SK-N-SH treated with all-trans-retinoic acid at 6 μM for 48 hours (cell line): ENCODE measurements around the gene SLAMF1.

Experiments
- ATAC-seq: fragments of 200-7000 bp; cut with Tn5 transposase; 3 replicates; pipeline ENCODE4 v1.9.1; 2020; ENCODE audit warnings: mild to moderate bottlenecking, moderate library complexity
- ARNTL ChIP-seq: fragments of 450-650 bp; formaldehyde crosslinking; IDR thresholded peaks from 2 replicates; pipeline ENCODE4 v1.5.0; 2020; ENCODE audit warnings: low read depth, mild to moderate bottlenecking, moderate library complexity, borderline replicate concordance
- BACH2 ChIP-seq: fragments of 250-450 bp; sonication (Bioruptor Pico); IDR thresholded peaks from 2 replicates; pipeline ENCODE4 v1.9.0; 2021; ENCODE audit warnings: mild to moderate bottlenecking, borderline replicate concordance
- ESRRG ChIP-seq: fragments of 250-450 bp; sonication (Bioruptor Pico); IDR thresholded peaks from 2 replicates; pipeline ENCODE4 v1.6.1; 2021; ENCODE audit warnings: mild to moderate bottlenecking
- GLIS3 ChIP-seq: fragments of 250-450 bp; sonication (Bioruptor Pico); IDR thresholded peaks from 2 replicates; pipeline ENCODE4 v1.5.0; 2020; ENCODE audit warnings: mild to moderate bottlenecking, moderate library complexity
- ISL1 ChIP-seq: fragments of 250-450 bp; sonication (Bioruptor Pico); IDR thresholded peaks from 2 replicates; pipeline ENCODE4 v2.1.2; 2022; ENCODE audit warnings: mild to moderate bottlenecking, moderate library complexity
- OSR1 ChIP-seq: fragments of 250-450 bp; sonication (Bioruptor Pico); IDR thresholded peaks from 2 replicates; pipeline ENCODE4 v1.8.0; 2022; ENCODE audit warnings: moderate library complexity, mild to moderate bottlenecking, inconsistent platforms
- SNAI2 ChIP-seq: fragments of 250-450 bp; sonication (Bioruptor Pico); IDR thresholded peaks from 2 replicates; pipeline ENCODE4 v1.5.0; 2020; ENCODE audit warnings: mild to moderate bottlenecking, moderate library complexity
- TCF4 ChIP-seq: fragments of 250-450 bp; sonication (Bioruptor Pico); IDR thresholded peaks from 2 replicates; pipeline ENCODE4 v1.8.0; 2021; ENCODE audit warnings: mild to moderate bottlenecking, moderate library complexity, borderline replicate concordance
- ZC3H10 ChIP-seq: fragments of 250-450 bp; sonication (Bioruptor Pico); IDR thresholded peaks from 2 replicates; pipeline ENCODE4 v1.5.1; 2021; ENCODE audit warnings: mild to moderate bottlenecking, moderate library complexity
- ZFP3 ChIP-seq: fragments of 250-450 bp; sonication (Bioruptor Pico); IDR thresholded peaks from 2 replicates; pipeline ENCODE4 v1.5.0; 2020; ENCODE audit warnings: mild to moderate bottlenecking, moderate library complexity
- ZNF565 ChIP-seq: fragments of 450-650 bp; formaldehyde crosslinking; conservative IDR thresholded peaks from 2 replicates; pipeline ENCODE4 v1.5.0; 2020; ENCODE audit warnings: low read depth, mild to moderate bottlenecking, moderate library complexity
- ZNF8 ChIP-seq: fragments of 450-650 bp; formaldehyde crosslinking; IDR thresholded peaks from 2 replicates; pipeline ENCODE4 v1.5.0; 2020; ENCODE audit warnings: mild to moderate bottlenecking, moderate library complexity
- TF ChIP-seq, protein P1 (sequence below): fragments of 250-450 bp; sonication (Bioruptor Pico); IDR thresholded peaks from 2 replicates; pipeline ENCODE4 v1.5.0; 2020; ENCODE audit warnings: mild to moderate bottlenecking, moderate library complexity
- TF ChIP-seq, protein P2 (sequence below): fragments of 250-450 bp; sonication (Bioruptor Pico); IDR thresholded peaks from 2 replicates; pipeline ENCODE4 v1.5.1; 2021; ENCODE audit warnings: mild to moderate bottlenecking, moderate library complexity
- TF ChIP-seq, protein P3 (sequence below): fragments of 250-450 bp; sonication (Bioruptor Pico); IDR thresholded peaks from 2 replicates; pipeline ENCODE4 v1.5.1; 2020; ENCODE audit warnings: low read depth, mild to moderate bottlenecking, moderate library complexity
- TF ChIP-seq, protein P4 (sequence below): fragments of 250-450 bp; sonication (Bioruptor Pico); IDR thresholded peaks from 2 replicates; pipeline ENCODE4 v1.8.0; 2020; ENCODE audit warnings: mild to moderate bottlenecking, moderate library complexity, borderline replicate concordance
- TF ChIP-seq, protein P5 (sequence below): fragments of 250-450 bp; sonication (Bioruptor Pico); IDR thresholded peaks from 2 replicates; pipeline ENCODE4 v1.8.0; 2021; ENCODE audit warnings: low read depth, mild to moderate bottlenecking, moderate library complexity, borderline replicate concordance

The SLAMF1 gene

DNA sequence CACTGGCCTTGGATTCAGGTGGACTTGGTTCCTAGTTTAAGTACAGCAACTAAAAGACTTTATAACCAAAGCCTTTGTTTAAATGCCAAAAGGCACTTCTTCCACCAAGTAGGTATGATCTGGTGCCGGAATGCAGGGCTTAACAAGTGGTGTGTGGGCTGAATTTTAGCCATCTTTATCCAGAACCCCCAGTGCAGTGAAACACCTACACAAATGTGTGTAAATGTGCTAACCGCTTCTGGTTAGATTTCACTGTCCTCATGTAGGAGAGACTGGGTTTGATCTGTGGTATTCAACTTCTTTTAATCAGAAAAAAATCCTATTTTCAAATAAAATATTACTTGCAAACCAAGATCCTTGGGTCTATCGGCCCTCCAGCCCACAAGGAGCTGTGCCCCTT is 10.3 kb downstream of the SLAMF1 start (continued):
- TF ChIP-seq, protein P1, sequence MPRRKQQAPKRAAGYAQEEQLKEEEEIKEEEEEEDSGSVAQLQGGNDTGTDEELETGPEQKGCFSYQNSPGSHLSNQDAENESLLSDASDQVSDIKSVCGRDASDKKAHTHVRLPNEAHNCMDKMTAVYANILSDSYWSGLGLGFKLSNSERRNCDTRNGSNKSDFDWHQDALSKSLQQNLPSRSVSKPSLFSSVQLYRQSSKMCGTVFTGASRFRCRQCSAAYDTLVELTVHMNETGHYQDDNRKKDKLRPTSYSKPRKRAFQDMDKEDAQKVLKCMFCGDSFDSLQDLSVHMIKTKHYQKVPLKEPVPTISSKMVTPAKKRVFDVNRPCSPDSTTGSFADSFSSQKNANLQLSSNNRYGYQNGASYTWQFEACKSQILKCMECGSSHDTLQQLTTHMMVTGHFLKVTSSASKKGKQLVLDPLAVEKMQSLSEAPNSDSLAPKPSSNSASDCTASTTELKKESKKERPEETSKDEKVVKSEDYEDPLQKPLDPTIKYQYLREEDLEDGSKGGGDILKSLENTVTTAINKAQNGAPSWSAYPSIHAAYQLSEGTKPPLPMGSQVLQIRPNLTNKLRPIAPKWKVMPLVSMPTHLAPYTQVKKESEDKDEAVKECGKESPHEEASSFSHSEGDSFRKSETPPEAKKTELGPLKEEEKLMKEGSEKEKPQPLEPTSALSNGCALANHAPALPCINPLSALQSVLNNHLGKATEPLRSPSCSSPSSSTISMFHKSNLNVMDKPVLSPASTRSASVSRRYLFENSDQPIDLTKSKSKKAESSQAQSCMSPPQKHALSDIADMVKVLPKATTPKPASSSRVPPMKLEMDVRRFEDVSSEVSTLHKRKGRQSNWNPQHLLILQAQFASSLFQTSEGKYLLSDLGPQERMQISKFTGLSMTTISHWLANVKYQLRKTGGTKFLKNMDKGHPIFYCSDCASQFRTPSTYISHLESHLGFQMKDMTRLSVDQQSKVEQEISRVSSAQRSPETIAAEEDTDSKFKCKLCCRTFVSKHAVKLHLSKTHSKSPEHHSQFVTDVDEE (CRISPR knock-in tag): no peak
- TF ChIP-seq OSR1 (CRISPR knock-in tag): no peak
- TF ChIP-seq, protein P2, sequence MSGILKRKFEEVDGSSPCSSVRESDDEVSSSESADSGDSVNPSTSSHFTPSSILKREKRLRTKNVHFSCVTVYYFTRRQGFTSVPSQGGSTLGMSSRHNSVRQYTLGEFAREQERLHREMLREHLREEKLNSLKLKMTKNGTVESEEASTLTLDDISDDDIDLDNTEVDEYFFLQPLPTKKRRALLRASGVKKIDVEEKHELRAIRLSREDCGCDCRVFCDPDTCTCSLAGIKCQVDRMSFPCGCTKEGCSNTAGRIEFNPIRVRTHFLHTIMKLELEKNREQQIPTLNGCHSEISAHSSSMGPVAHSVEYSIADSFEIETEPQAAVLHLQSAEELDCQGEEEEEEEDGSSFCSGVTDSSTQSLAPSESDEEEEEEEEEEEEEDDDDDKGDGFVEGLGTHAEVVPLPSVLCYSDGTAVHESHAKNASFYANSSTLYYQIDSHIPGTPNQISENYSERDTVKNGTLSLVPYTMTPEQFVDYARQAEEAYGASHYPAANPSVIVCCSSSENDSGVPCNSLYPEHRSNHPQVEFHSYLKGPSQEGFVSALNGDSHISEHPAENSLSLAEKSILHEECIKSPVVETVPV (CRISPR knock-in tag): no peak
- no peak for TF ChIP-seq ESRRG
- no peak for TF ChIP-seq ZNF8 (CRISPR knock-in tag)
- no peak for TF ChIP-seq ZFP3 (CRISPR knock-in tag)
- no peak for TF ChIP-seq TCF4 (CRISPR knock-in tag)

DNA sequence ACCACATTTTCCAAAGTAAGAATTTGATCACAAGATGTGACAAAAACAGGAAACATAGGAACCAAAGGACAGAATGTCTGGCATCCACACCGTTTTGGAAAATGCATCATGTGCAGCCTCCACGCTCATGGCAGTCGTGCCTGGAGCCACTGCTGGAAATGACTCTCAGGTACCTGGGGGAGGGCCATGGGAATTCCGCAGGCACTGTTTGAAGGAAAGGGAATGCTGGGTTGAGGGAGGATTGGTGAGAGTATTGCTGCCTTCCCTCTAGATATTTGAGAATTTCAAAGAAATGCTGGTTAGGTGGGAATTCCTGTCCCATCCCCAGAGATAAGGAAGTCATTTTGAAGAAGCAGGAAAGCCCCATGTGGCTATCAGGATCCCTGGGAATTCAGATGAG is 10.8 kb downstream of the SLAMF1 start:
- TF ChIP-seq ISL1: no peak
- TF ChIP-seq TCF4 (CRISPR knock-in tag): no peak
- TF ChIP-seq ZC3H10 (CRISPR knock-in tag): no peak
- TF ChIP-seq, protein P1 (CRISPR knock-in tag): no peak
- no peak for TF ChIP-seq ZNF565 (CRISPR knock-in tag)
- no peak for TF ChIP-seq GLIS3 (CRISPR knock-in tag)
- no peak for TF ChIP-seq SNAI2
- TF ChIP-seq, protein P3, sequence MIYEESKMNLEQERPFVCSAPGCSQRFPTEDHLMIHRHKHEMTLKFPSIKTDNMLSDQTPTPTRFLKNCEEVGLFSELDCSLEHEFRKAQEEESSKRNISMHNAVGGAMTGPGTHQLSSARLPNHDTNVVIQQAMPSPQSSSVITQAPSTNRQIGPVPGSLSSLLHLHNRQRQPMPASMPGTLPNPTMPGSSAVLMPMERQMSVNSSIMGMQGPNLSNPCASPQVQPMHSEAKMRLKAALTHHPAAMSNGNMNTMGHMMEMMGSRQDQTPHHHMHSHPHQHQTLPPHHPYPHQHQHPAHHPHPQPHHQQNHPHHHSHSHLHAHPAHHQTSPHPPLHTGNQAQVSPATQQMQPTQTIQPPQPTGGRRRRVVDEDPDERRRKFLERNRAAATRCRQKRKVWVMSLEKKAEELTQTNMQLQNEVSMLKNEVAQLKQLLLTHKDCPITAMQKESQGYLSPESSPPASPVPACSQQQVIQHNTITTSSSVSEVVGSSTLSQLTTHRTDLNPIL (CRISPR knock-in tag): no peak
- no peak for TF ChIP-seq BACH2 (CRISPR knock-in tag)
- TF ChIP-seq, protein P4, sequence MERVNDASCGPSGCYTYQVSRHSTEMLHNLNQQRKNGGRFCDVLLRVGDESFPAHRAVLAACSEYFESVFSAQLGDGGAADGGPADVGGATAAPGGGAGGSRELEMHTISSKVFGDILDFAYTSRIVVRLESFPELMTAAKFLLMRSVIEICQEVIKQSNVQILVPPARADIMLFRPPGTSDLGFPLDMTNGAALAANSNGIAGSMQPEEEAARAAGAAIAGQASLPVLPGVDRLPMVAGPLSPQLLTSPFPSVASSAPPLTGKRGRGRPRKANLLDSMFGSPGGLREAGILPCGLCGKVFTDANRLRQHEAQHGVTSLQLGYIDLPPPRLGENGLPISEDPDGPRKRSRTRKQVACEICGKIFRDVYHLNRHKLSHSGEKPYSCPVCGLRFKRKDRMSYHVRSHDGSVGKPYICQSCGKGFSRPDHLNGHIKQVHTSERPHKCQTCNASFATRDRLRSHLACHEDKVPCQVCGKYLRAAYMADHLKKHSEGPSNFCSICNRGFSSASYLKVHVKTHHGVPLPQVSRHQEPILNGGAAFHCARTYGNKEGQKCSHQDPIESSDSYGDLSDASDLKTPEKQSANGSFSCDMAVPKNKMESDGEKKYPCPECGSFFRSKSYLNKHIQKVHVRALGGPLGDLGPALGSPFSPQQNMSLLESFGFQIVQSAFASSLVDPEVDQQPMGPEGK (CRISPR knock-in tag): no peak
- ATAC-seq: no peak

DNA sequence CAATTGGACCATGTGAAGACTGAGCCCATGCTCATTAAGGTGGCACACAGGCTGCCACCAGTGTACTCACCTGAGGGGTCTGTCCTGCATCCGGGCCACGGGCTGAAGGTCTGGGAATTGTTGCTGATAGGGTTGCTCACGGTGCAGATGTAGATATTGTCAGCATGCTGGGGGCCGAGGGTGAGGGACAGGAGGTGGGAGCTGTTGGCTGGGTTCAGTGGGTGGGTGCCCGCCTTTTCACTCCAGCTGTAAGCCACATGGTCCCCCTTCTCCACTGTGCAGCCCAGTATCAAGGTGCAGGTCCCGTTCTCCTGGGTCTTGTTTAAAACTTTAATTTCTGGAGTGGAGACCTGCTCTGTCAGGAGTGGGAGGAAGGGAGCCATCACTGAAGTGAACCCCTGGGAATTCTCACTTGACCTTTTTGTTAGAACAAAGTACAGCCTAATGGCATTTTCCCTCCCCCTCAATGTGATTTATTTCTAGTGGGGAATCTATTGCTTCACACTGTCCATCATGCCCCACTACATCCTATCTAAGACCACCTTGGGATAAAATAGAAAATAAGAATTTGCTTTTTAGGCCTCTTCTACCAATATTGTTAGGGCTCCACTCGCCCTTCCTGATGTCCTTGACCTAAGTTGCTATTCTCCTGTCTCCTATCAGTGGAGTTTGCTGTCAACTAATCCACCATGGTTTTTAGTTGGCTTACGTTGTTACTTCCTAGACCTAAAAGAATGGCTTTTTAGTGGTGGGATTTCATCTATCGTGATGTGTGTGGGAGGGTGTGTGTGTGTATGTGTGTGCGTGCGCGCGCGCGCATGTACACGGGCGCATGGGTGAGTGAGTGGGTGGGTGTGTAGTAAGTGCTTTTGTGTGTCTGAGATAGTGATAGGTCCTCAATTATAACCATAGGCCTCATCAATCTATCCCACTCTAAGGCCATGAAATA is 12.0 kb downstream of the SLAMF1 start:
- TF ChIP-seq ARNTL (CRISPR knock-in tag) (no peak), GLIS3 (CRISPR knock-in tag) (no peak), ZNF8 (CRISPR knock-in tag) (no peak)
- TF ChIP-seq, protein P5, sequence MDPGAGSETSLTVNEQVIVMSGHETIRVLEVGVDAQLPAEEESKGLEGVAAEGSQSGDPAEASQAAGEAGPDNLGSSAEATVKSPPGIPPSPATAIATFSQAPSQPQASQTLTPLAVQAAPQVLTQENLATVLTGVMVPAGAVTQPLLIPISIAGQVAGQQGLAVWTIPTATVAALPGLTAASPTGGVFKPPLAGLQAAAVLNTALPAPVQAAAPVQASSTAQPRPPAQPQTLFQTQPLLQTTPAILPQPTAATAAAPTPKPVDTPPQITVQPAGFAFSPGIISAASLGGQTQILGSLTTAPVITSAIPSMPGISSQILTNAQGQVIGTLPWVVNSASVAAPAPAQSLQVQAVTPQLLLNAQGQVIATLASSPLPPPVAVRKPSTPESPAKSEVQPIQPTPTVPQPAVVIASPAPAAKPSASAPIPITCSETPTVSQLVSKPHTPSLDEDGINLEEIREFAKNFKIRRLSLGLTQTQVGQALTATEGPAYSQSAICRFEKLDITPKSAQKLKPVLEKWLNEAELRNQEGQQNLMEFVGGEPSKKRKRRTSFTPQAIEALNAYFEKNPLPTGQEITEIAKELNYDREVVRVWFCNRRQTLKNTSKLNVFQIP (CRISPR knock-in tag): no peak
- no peak for ATAC-seq
